Measurements from ENCODE around the gene TNFRSF11A.
A peak's percentile ranks its signal among the peaks of the same experiment; 100 is the strongest.

Gene TNFRSF11A

GRCh38 chr18:62420513-62421209, 95.6 kb downstream of the TNFRSF11A start:
- DNase-seq = peak; percentile 78

- DNase-seq = peak; percentile 8
Observed at GRCh38 chr18:62425465-62426190, 100.5 kb downstream of the TNFRSF11A start.

- no peak for DNase-seq
Observed at GRCh38 chr18:62426191-62426488, 101.0 kb downstream of the TNFRSF11A start.

- no peak for DNase-seq
Observed at GRCh38 chr18:62432176-62432575, 107.1 kb downstream of the TNFRSF11A start.

- no peak for DNase-seq
Observed at GRCh38 chr18:62434798-62435197, 109.7 kb downstream of the TNFRSF11A start.

- no peak for DNase-seq
Observed at GRCh38 chr18:62435435-62436031, 110.4 kb downstream of the TNFRSF11A start.

GRCh38 chr18:62436636-62437234, 111.6 kb downstream of the TNFRSF11A start:
- no peak for DNase-seq

- no peak for DNase-seq
Observed at GRCh38 chr18:62437235-62438017, 112.3 kb downstream of the TNFRSF11A start.

- no peak for DNase-seq
Observed at GRCh38 chr18:62438018-62438329, 112.9 kb downstream of the TNFRSF11A start.

GRCh38 chr18:62438402-62438801, 113.3 kb downstream of the TNFRSF11A start:
- DNase-seq = no peak

- no peak for DNase-seq
Observed at GRCh38 chr18:62438866-62439265, 113.8 kb downstream of the TNFRSF11A start.

Data from stimulated activated naive CD4-positive, alpha-beta T cell treated with Interleukin-2 at 50 U/mL for 16 hours (primary cell).